Upper lobe of right lung (tissue), 1 donor: ENCODE data around the gene EIPR1. TPM values are rescaled to one million over a fixed set of nuclear protein-coding genes. Genes with fewer than 3 reads are reported as not detected.
"Not testable (repeated sequence)": the region's sequence is repeated elsewhere in the genome, so short reads cannot be mapped to it uniquely, and the experiment has no call there.

Source experiments
- ATAC-seq: fragments of 200-7000 bp; cut with Tn5 transposase; one replicate; pipeline ENCODE4 v1.9.1; 2020; ENCODE audit warnings: mild to moderate bottlenecking, moderate library complexity
- DNase-seq: peaks from one replicate; pipeline ENCODE4 v3.0.0-alpha.2; 2020
- H3K27ac ChIP-seq: fragments of 200-600 bp; one replicate; pipeline ENCODE4 v1.8.0; 2022
- H3K27me3 ChIP-seq: fragments of 200-600 bp; one replicate; pipeline ENCODE4 v1.8.0; 2022; ENCODE audit warnings: mild to moderate bottlenecking
- H3K36me3 ChIP-seq: fragments of 200-600 bp; one replicate; pipeline ENCODE4 v1.8.0; 2022
- H3K4me1 ChIP-seq: fragments of 200-600 bp; one replicate; pipeline ENCODE4 v1.8.0; 2022
- H3K4me3 ChIP-seq: fragments of 200-600 bp; one replicate; pipeline ENCODE4 v1.8.0; 2022; ENCODE audit warnings: mild to moderate bottlenecking
- H3K9me3 ChIP-seq: fragments of 200-600 bp; one replicate; pipeline ENCODE4 v1.8.0; 2022
- CTCF ChIP-seq: fragments of 200-600 bp; IDR thresholded peaks from one replicate; pipeline ENCODE4 v1.8.0; 2022; ENCODE audit warnings: antibody characterized with exemption
- intact Hi-C: fragments of 100-400 bp; cut with DNase I; formaldehyde crosslinking; loops from one replicate; pipeline ENCODE4 v1.11.0; 2022
- total RNA-seq: library from RNA; stranded (reverse); fragmentation: NEBNext Ultra II Directional; extraction: Animal tissue kit (Norgen Biotek cat#: 25700); gene quantifications from one replicate; pipeline ENCODE4 v1.2.1, GENCODE V29; 2021
- donor health status: DM: no; HTN: yes; CAD: no; lungs with severe emphysema.

Gene EIPR1
- total RNA-seq, 1 donor from 2014 or later, result 16.6 TPM

GRCh38 chr2:3199627-3200345, 177.8 kb downstream of the EIPR1 start:
- Histone ChIP-seq H3K4me3 (no peak overlapping the region), H3K27me3 (no peaks in the 10 kb centered on the region), H3K4me1 (no peaks in the 10 kb centered on the region), H3K36me3 (peaks cover 4% of the 10 kb centered on the region), H3K27ac (no peak overlapping the region), H3K9me3 (no peaks in the 10 kb centered on the region)
- intact Hi-C loops, result no loop called here
- DNase-seq (no peak), ATAC-seq (no peak)
- no peak for TF ChIP-seq CTCF

GRCh38 chr2:3198671-3199192, 178.9 kb downstream of the EIPR1 start:
- H3K36me3 ChIP-seq, intact Hi-C loops, H3K4me1 ChIP-seq, H3K27ac ChIP-seq, DNase-seq, H3K4me3 ChIP-seq, ATAC-seq, H3K27me3 ChIP-seq, H3K9me3 ChIP-seq: not testable (repeated sequence)

- intact Hi-C loops, result no loop called here
- ATAC-seq, result no peak
- TF ChIP-seq CTCF, result no peak
These were observed 179.5 kb downstream of the EIPR1 start for GRCh38 chr2:3198119-3198518.

GRCh38 chr2:3197308-3197707, 180.3 kb downstream of the EIPR1 start:
- ATAC-seq, result no peak
- no peak overlapping the region for H3K27ac ChIP-seq
- intact Hi-C loops, result no loop called here
- no peak for DNase-seq
- peaks cover 10% of the 10 kb centered on the region for H3K36me3 ChIP-seq
- no peak overlapping the region for H3K4me3 ChIP-seq
- H3K4me1 ChIP-seq, result no peaks in the 10 kb centered on the region
- no peaks in the 10 kb centered on the region for H3K27me3 ChIP-seq
- H3K9me3 ChIP-seq, result no peaks in the 10 kb centered on the region
- no peak for TF ChIP-seq CTCF

More at GRCh38 chr2:3198119-3198518, 179.5 kb downstream of the EIPR1 start:
- Histone ChIP-seq H3K27me3 (no peaks in the 10 kb centered on the region), H3K27ac (no peak overlapping the region), H3K4me3 (no peak overlapping the region), H3K9me3 (no peaks in the 10 kb centered on the region), H3K36me3 (peaks cover 8% of the 10 kb centered on the region), H3K4me1 (no peaks in the 10 kb centered on the region)
- DNase-seq, result no peak

GRCh38 chr2:3196716-3197115, 180.9 kb downstream of the EIPR1 start:
- peaks cover 16% of the 10 kb centered on the region for H3K36me3 ChIP-seq
- H3K4me3 ChIP-seq, result no peak overlapping the region
- no peak for TF ChIP-seq CTCF
- no peaks in the 10 kb centered on the region for H3K9me3 ChIP-seq
- H3K4me1 ChIP-seq, result no peaks in the 10 kb centered on the region
- ATAC-seq (no peak), DNase-seq (no peak)
- intact Hi-C loops, result no loop called here
- no peak overlapping the region for H3K27ac ChIP-seq
- no peaks in the 10 kb centered on the region for H3K27me3 ChIP-seq

GRCh38 chr2:3195641-3196476, 181.8 kb downstream of the EIPR1 start:
- no peaks in the 10 kb centered on the region for H3K27me3 ChIP-seq
- ATAC-seq, result peak; percentile 64
- H3K9me3 ChIP-seq, result no peaks in the 10 kb centered on the region
- H3K36me3 ChIP-seq, result peaks cover 16% of the 10 kb centered on the region
- intact Hi-C loops, result no loop called here
- no peak for DNase-seq
- TF ChIP-seq CTCF, result no peak
- H3K4me3 ChIP-seq, result no peak overlapping the region
- no peak overlapping the region for H3K27ac ChIP-seq
- H3K4me1 ChIP-seq, result no peaks in the 10 kb centered on the region
